PC-9 (cell line): ENCODE measurements around the gene ARPC5.

Source experiments
- EZH2 ChIP-seq: fragments of 200-600 bp; sonication (generic); IDR thresholded peaks from 2 replicates; pipeline ENCODE4 v1.8.0; 2017; ENCODE audit warnings: antibody characterized with exemption, low read depth
- TF ChIP-seq, protein P1 (sequence below): fragments of 200-600 bp; sonication (generic); conservative IDR thresholded peaks from 2 replicates; pipeline ENCODE4 v1.6.1; 2017; ENCODE audit warnings: mixed run types, antibody characterized with exemption, mild to moderate bottlenecking, moderate library complexity

GRCh38 chr1:183607322-183607980, 28.1 kb downstream of the ARPC5 start:
- TF ChIP-seq, protein P1, sequence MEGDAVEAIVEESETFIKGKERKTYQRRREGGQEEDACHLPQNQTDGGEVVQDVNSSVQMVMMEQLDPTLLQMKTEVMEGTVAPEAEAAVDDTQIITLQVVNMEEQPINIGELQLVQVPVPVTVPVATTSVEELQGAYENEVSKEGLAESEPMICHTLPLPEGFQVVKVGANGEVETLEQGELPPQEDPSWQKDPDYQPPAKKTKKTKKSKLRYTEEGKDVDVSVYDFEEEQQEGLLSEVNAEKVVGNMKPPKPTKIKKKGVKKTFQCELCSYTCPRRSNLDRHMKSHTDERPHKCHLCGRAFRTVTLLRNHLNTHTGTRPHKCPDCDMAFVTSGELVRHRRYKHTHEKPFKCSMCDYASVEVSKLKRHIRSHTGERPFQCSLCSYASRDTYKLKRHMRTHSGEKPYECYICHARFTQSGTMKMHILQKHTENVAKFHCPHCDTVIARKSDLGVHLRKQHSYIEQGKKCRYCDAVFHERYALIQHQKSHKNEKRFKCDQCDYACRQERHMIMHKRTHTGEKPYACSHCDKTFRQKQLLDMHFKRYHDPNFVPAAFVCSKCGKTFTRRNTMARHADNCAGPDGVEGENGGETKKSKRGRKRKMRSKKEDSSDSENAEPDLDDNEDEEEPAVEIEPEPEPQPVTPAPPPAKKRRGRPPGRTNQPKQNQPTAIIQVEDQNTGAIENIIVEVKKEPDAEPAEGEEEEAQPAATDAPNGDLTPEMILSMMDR: no peak
- TF ChIP-seq EZH2: no peak
